Liver (tissue), 9 donors: ENCODE measurements around the gene BCAS2. TPM values are rescaled to one million over a fixed set of nuclear protein-coding genes. Genes with fewer than 3 reads are reported as not detected.
"Not testable (repeated sequence)": the region's sequence is repeated elsewhere in the genome, so short reads cannot be mapped to it uniquely, and the experiment has no call there.

Experiments used
- DNase-seq: peaks from one replicate; pipeline ENCODE4 v3.0.0-alpha.2; 2017; ENCODE audit warnings: low spot score
- H3K27ac ChIP-seq, 2 donors: one replicate each; pipeline ENCODE4 v1.7.0; 2013; ENCODE audit warnings: inconsistent platforms in 2 of 2, low read length in 2 of 2, control low read depth in 1 of 2, low read depth in 1 of 2, mild to moderate bottlenecking in 1 of 2
- H3K27me3 ChIP-seq, 4 donors: one replicate each; pipeline versions ENCODE4 v1.6.1 to v1.7.0; 2013; ENCODE audit warnings: low read length in 3 of 4, inconsistent platforms in 1 of 4, mild to moderate bottlenecking in 1 of 4, moderate library complexity in 1 of 4; ENCODE audit not compliant: control insufficient read depth in 4 of 4, insufficient read depth in 4 of 4
- H3K36me3 ChIP-seq, 4 donors: one replicate each; pipeline versions ENCODE4 v1.6.1 to v1.7.0; 2013; ENCODE audit warnings: low read length in 3 of 4, mild to moderate bottlenecking in 3 of 4, low read depth in 1 of 4, moderate library complexity in 1 of 4; ENCODE audit not compliant: control insufficient read depth in 4 of 4, insufficient read depth in 3 of 4
- H3K4me1 ChIP-seq, 4 donors: one replicate each; pipeline versions ENCODE4 v1.6.1 to v1.7.0; 2013; ENCODE audit warnings: low read length in 3 of 4, mild to moderate bottlenecking in 3 of 4, moderate library complexity in 1 of 4; ENCODE audit not compliant: control insufficient read depth in 4 of 4, insufficient read depth in 4 of 4
- H3K4me3 ChIP-seq, 3 donors: one replicate each; pipeline versions ENCODE4 v1.6.1 to v1.7.0; 2013; ENCODE audit warnings: low read length in 3 of 3, control low read depth in 1 of 3, low read depth in 1 of 3, mild to moderate bottlenecking in 1 of 3
- H3K9ac ChIP-seq, 2 donors: one replicate each; pipeline ENCODE4 v1.7.0; 2013; ENCODE audit warnings: low read length in 2 of 2, mild to moderate bottlenecking in 2 of 2, moderate library complexity in 2 of 2, control low read depth in 1 of 2, low read depth in 1 of 2
- H3K9me3 ChIP-seq, 4 donors: one replicate each; pipeline versions ENCODE4 v1.6.1 to v1.7.0; 2013; ENCODE audit warnings: low read length in 3 of 4; ENCODE audit not compliant: control insufficient read depth in 4 of 4
- ATF3 ChIP-seq: IDR thresholded peaks from 2 replicates; pipeline ENCODE4 v1.6.1; 2016; ENCODE audit warnings: antibody characterized with exemption
- EGR1 ChIP-seq, 2 donors: IDR thresholded peaks; 2 replicates each; pipeline ENCODE4 v1.6.1; 2016 to 2018; ENCODE audit warnings: antibody characterized with exemption in 2 of 2, low read depth in 2 of 2
- FOXA1 ChIP-seq: IDR thresholded peaks from 2 replicates; pipeline ENCODE4 v1.6.1; 2016; ENCODE audit warnings: antibody characterized with exemption
- GABPA ChIP-seq, 2 donors: IDR thresholded peaks in 1 of 2; conservative IDR thresholded peaks in 1 of 2; 2 replicates each; pipeline ENCODE4 v1.6.1; 2016; ENCODE audit warnings: antibody characterized with exemption in 2 of 2, mild to moderate bottlenecking in 1 of 2, moderate library complexity in 1 of 2
- HNF4A ChIP-seq, 2 donors: conservative IDR thresholded peaks; 2 replicates each; pipeline ENCODE4 v1.6.1; 2016; ENCODE audit warnings: antibody characterized with exemption in 2 of 2, mild to moderate bottlenecking in 2 of 2
- REST ChIP-seq: IDR thresholded peaks from 2 replicates; pipeline ENCODE4 v1.6.1; 2016; ENCODE audit warnings: antibody characterized with exemption, mild to moderate bottlenecking
- SP1 ChIP-seq: IDR thresholded peaks from 2 replicates; pipeline ENCODE4 v1.6.1; 2018; ENCODE audit warnings: antibody characterized with exemption, mild to moderate bottlenecking
- YY1 ChIP-seq: IDR thresholded peaks from 2 replicates; pipeline ENCODE4 v1.6.1; 2016; ENCODE audit warnings: antibody characterized with exemption, mild to moderate bottlenecking
- ZBTB33 ChIP-seq: IDR thresholded peaks from 2 replicates; pipeline ENCODE4 v1.6.1; 2016; ENCODE audit warnings: antibody characterized with exemption
- WGBS: extraction: QIAGEN DNeasy Blood & Tissue Kit; methylation state at CpG from one replicate; pipeline ENCODE4 v1.1.7; 2013; 5-methylcytosine and 5-hydroxymethylcytosine counted together
- polyA plus RNA-seq, 2 donors: library from polyadenylated mRNA; stranded (reverse) in 1 of 2; unstranded in 1 of 2; fragments of 200-250 nt in 1 of 2; fragments of >200 nt in 1 of 2; fragmentation: Nextera tagmentation in 1 of 2; extraction: Ambion mirVana in 1 of 2; gene quantifications; one replicate each; pipeline versions ENCODE4 v1.2.1 to v1.2.3, GENCODE V29; 2013 to 2015
- total RNA-seq, 2 donors: library from RNA; depleted of rRNA; stranded (reverse); fragments of >200 nt; gene quantifications; one replicate each; pipeline ENCODE4 v1.2.3, GENCODE V29; 2014
- TF ChIP-seq, protein P1 (sequence below): IDR thresholded peaks from 2 replicates; pipeline ENCODE4 v1.6.1; 2016; ENCODE audit warnings: antibody characterized with exemption
- TF ChIP-seq, protein P2 (sequence below): fragments of 150-350 bp; IDR thresholded peaks from 2 replicates; pipeline ENCODE4 v1.5.1; 2017; ENCODE audit warnings: improper control_type of control experiment, low read depth, low read length; ENCODE audit not compliant: missing input control
- donor health status: healthy.
- donor health status: healthy.
- donor health status: healthy.
- donor health status: healthy.
- donor health status: healthy.

The BCAS2 gene
- total and polyA plus RNA-seq, 4 donors, result 15.7 to 33.5 (median 18.0) TPM

GRCh38 chr1:114585231-114585630 is 3.8 kb upstream of the BCAS2 start:
- Histone ChIP-seq H3K27ac (no peak overlapping the region), H3K9ac (no peak overlapping the region), H3K36me3 (peaks cover 0 to 4% (median under 1%) of the 10 kb centered on the region in 4 donors), H3K27me3 (no peaks in the 10 kb centered on the region), H3K4me1 (peaks cover 7 to 34% (median 19%) of the 10 kb centered on the region in 4 donors), H3K4me3 (no peak overlapping the region), H3K9me3 (no peaks in the 10 kb centered on the region)
- 96% methylated on average over 1 of the region's 1 CpG for WGBS
- no peak for TF ChIP-seq SP1
- no peak for TF ChIP-seq HNF4A (conservative IDR thresholded peaks at IDR 0.05)
- no peak for TF ChIP-seq GABPA (IDR thresholded peaks at IDR 0.05 in 1 of 2, conservative IDR thresholded peaks at IDR 0.05 in 1 of 2)
- DNase-seq, result no peak

DNA sequence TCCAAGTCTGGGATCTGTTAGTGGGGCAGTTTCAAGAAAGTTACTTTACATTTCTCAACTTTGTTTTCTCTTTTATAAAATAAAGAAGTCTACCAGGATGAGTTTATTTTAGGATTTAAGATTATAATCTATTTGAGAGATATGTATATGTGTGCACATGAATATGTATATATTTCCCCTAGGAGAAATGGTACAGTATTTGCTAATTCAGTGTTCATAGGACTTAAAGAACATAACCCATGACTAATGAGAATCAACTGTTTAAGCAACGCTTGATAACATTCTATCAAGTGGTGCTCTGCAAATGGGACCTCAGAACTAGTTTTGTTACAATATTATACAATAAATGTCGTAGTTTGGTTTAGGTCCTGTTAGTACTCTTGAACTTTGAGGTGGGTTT is 7.0 kb downstream of the BCAS2 start:
- Histone ChIP-seq H3K9me3 (no peaks in the 10 kb centered on the region), H3K27me3 (no peaks in the 10 kb centered on the region), H3K9ac (no peak overlapping the region), H3K4me1 (peaks cover 0 to 2% (median 0%) of the 10 kb centered on the region in 4 donors), H3K27ac (no peak overlapping the region), H3K4me3 (no peak overlapping the region), H3K36me3 (peaks cover 5 to 72% (median 54%) of the 10 kb centered on the region in 4 donors)
- TF ChIP-seq REST, result no peak
- TF ChIP-seq, protein P1, sequence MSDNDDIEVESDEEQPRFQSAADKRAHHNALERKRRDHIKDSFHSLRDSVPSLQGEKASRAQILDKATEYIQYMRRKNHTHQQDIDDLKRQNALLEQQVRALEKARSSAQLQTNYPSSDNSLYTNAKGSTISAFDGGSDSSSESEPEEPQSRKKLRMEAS, result no peak
- TF ChIP-seq ATF3, result no peak
- 98% methylated on average over 2 of the region's 2 CpGs for WGBS
- no peak for DNase-seq

DNA sequence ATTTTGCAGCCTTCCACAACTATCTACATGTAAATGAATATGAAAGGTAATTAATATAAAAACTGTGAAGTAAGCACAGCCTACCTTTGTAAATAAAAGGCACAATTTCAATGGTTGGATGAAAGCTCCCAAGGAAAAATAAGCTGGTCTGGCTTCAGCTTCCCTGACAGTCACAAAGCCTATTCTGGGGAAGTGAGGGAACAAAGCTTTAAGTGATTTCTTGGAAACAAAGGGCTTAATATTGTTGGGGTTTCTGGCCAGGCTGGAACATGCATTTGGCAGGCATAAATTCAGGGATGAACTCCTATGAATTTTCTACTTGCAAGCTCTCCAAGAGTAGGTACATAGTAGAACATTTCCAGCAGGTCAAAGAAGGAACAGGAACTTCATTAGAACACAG is 17.3 kb downstream of the BCAS2 start:
- Histone ChIP-seq H3K4me3 (no peak overlapping the region), H3K36me3 (peaks cover 0 to 30% (median 27%) of the 10 kb centered on the region in 4 donors), H3K27me3 (no peaks in the 10 kb centered on the region), H3K9me3 (no peaks in the 10 kb centered on the region), H3K4me1 (peaks cover 0 to 1% (median 0%) of the 10 kb centered on the region in 4 donors), H3K27ac (no peak overlapping the region), H3K9ac (no peak overlapping the region)
- TF ChIP-seq FOXA1 (no peak), ATF3 (no peak), YY1 (no peak), HNF4A (conservative IDR thresholded peaks at IDR 0.05) (no peak), ZBTB33 (no peak), EGR1 (IDR thresholded peaks at IDR 0.05; ENCODE audit: low read depth in 2 of 2) (no peak)
- TF ChIP-seq, protein P2, sequence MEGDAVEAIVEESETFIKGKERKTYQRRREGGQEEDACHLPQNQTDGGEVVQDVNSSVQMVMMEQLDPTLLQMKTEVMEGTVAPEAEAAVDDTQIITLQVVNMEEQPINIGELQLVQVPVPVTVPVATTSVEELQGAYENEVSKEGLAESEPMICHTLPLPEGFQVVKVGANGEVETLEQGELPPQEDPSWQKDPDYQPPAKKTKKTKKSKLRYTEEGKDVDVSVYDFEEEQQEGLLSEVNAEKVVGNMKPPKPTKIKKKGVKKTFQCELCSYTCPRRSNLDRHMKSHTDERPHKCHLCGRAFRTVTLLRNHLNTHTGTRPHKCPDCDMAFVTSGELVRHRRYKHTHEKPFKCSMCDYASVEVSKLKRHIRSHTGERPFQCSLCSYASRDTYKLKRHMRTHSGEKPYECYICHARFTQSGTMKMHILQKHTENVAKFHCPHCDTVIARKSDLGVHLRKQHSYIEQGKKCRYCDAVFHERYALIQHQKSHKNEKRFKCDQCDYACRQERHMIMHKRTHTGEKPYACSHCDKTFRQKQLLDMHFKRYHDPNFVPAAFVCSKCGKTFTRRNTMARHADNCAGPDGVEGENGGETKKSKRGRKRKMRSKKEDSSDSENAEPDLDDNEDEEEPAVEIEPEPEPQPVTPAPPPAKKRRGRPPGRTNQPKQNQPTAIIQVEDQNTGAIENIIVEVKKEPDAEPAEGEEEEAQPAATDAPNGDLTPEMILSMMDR, result no peak
- DNase-seq, result no peak

DNA sequence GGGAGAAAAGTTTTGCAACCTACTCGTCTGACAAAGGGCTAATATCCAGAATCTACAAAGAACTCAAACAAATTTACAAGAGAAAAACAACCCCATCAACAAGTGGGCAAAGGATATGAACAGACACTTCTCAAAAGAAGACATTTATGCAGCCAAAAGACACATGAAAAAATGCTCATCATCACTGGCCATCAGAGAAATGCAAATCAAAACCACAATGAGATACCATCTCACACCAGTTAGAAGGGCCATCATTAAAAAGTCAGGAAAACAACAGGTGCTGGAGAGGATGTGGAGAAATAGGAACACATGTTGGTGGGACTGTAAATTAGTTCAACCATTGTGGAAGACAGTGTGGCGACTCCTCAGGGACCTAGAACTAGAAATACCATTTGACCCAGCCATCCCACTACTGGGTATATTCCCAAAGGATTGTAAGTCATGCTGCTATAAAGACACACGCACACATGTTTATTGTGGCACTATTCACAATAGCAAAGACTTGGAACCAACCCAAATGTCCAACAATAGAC is 18.4 kb downstream of the BCAS2 start:
- not testable (repeated sequence) for H3K4me3 ChIP-seq, H3K4me1 ChIP-seq, H3K27ac ChIP-seq, H3K27me3 ChIP-seq, DNase-seq, H3K9ac ChIP-seq, H3K9me3 ChIP-seq
- 88% methylated on average over 3 of the region's 3 CpGs for WGBS
- peaks cover 0 to 21% (median 21%) of the 10 kb centered on the region in 4 donors for H3K36me3 ChIP-seq
